A549 (cell line): ENCODE results near the gene TLCD2.

Experiments
- JUN ChIP-seq, 2 experiments: fragments of >200 bp; sonication (Bioruptor Twin); formaldehyde crosslinking; IDR thresholded peaks; 2 replicates in 1 of 2; 3 replicates in 1 of 2; pipeline ENCODE4 v1.6.1; 2016 to 2017
- POLR2A ChIP-seq: IDR thresholded peaks from 2 replicates; pipeline ENCODE4 v1.6.1; 2012; ENCODE audit warnings: mild to moderate bottlenecking, low read length
- TF ChIP-seq, protein P1 (sequence below): fragments of >200 bp; sonication (Bioruptor Twin); formaldehyde crosslinking; IDR thresholded peaks from 3 replicates; pipeline ENCODE4 v1.5.1; 2016

DNA sequence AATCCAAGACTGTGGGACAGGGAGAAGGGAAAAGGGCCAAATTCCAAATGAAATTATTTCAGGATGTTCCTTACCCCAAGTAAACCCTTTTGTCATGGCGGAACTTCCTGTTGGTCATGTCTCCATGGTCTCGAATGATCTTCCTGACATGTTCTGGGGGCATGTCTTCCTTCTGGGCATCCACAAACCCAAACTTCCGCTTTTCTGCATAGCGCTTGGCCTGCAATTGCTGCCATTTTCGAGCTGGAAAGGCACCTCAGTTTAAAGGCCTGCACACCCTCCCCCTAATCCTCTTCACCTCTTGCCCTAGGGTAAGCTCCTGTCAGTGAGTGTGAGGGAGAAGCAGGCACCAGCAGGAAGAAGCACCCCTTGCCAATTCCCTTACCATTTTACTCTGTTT is 26.7 kb downstream of the TLCD2 start:
- TF ChIP-seq, protein P1, sequence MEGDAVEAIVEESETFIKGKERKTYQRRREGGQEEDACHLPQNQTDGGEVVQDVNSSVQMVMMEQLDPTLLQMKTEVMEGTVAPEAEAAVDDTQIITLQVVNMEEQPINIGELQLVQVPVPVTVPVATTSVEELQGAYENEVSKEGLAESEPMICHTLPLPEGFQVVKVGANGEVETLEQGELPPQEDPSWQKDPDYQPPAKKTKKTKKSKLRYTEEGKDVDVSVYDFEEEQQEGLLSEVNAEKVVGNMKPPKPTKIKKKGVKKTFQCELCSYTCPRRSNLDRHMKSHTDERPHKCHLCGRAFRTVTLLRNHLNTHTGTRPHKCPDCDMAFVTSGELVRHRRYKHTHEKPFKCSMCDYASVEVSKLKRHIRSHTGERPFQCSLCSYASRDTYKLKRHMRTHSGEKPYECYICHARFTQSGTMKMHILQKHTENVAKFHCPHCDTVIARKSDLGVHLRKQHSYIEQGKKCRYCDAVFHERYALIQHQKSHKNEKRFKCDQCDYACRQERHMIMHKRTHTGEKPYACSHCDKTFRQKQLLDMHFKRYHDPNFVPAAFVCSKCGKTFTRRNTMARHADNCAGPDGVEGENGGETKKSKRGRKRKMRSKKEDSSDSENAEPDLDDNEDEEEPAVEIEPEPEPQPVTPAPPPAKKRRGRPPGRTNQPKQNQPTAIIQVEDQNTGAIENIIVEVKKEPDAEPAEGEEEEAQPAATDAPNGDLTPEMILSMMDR = no peak
- no peak for TF ChIP-seq POLR2A
- TF ChIP-seq JUN (IDR thresholded peaks at IDR 0.05) = no peak
